NT2/D1 (cell line): ENCODE data around the gene BMPR1A.

Experiments
- DNase-seq: peaks from one replicate; pipeline ENCODE4 v3.0.0-alpha.2; 2011; ENCODE audit warnings: low read depth, low spot score
- H3K27me3 ChIP-seq: 2 replicates; pipeline ENCODE4 v1.6.0; 2011; ENCODE audit warnings: mild to moderate bottlenecking; ENCODE audit not compliant: insufficient read length, insufficient read depth
- H3K36me3 ChIP-seq: 2 replicates; pipeline ENCODE4 v1.6.1; 2011; ENCODE audit warnings: mild to moderate bottlenecking, low read length, mixed read lengths; ENCODE audit not compliant: insufficient read depth, insufficient read length
- H3K4me1 ChIP-seq: 2 replicates; pipeline ENCODE4 v1.5.1; 2011; ENCODE audit not compliant: insufficient read depth, insufficient read length
- H3K4me3 ChIP-seq: 2 replicates; pipeline ENCODE4 v1.5.1; 2011; ENCODE audit warnings: low read depth; ENCODE audit not compliant: insufficient read length
- H3K9ac ChIP-seq: 2 replicates; pipeline ENCODE4 v1.6.0; 2011; ENCODE audit warnings: low read depth; ENCODE audit not compliant: insufficient read length
- H3K9me3 ChIP-seq: 2 replicates; pipeline ENCODE4 v1.5.1; 2011; ENCODE audit warnings: mild to moderate bottlenecking, low read length; ENCODE audit not compliant: insufficient read depth
- SUZ12 ChIP-seq: IDR thresholded peaks from 2 replicates; pipeline ENCODE4 v1.6.1; 2011; ENCODE audit not compliant: insufficient read length, insufficient read depth; ENCODE audit errors: extremely low read depth
- YY1 ChIP-seq: IDR thresholded peaks from 2 replicates; pipeline ENCODE4 v1.6.1; 2011; ENCODE audit not compliant: insufficient read length, insufficient read depth
- ZNF274 ChIP-seq: IDR thresholded peaks from 2 replicates; pipeline ENCODE4 v1.6.1; 2011; ENCODE audit warnings: mild to moderate bottlenecking, low read depth, low read length

The BMPR1A gene

GRCh38 chr10:86836044-86836443 is 79.6 kb downstream of the BMPR1A start:
- no peak overlapping the region for H3K9ac ChIP-seq
- H3K27me3 ChIP-seq, result no peaks in the 10 kb centered on the region
- H3K4me1 ChIP-seq, result peaks cover 2% of the 10 kb centered on the region
- TF ChIP-seq SUZ12 (no peak), ZNF274 (no peak), YY1 (no peak)
- peaks cover 14% of the 10 kb centered on the region for H3K36me3 ChIP-seq
- no peak overlapping the region for H3K4me3 ChIP-seq
- no peak for DNase-seq
- no peaks in the 10 kb centered on the region for H3K9me3 ChIP-seq

- no peak overlapping the region for H3K9ac ChIP-seq
- no peaks in the 10 kb centered on the region for H3K27me3 ChIP-seq
- peaks cover 18% of the 10 kb centered on the region for H3K36me3 ChIP-seq
- no peaks in the 10 kb centered on the region for H3K9me3 ChIP-seq
- H3K4me3 ChIP-seq, result no peak overlapping the region
- TF ChIP-seq SUZ12 (no peak), ZNF274 (no peak)
- DNase-seq, result no peak
- peaks cover 2% of the 10 kb centered on the region for H3K4me1 ChIP-seq
Measured at GRCh38 chr10:86837663-86838062, 81.2 kb downstream of the BMPR1A start.

GRCh38 chr10:86840498-86840897 is 84.1 kb downstream of the BMPR1A start:
- DNase-seq, result no peak
- H3K9ac ChIP-seq, result no peak overlapping the region
- H3K4me3 ChIP-seq, result no peak overlapping the region
- TF ChIP-seq SUZ12, result no peak
- TF ChIP-seq YY1, result no peak
- no peak for TF ChIP-seq ZNF274
- H3K4me1 ChIP-seq, result peaks cover 2% of the 10 kb centered on the region
- peaks cover 39% of the 10 kb centered on the region for H3K36me3 ChIP-seq
- H3K27me3 ChIP-seq, result no peaks in the 10 kb centered on the region
- no peaks in the 10 kb centered on the region for H3K9me3 ChIP-seq

- Histone ChIP-seq H3K9me3 (no peaks in the 10 kb centered on the region), H3K4me1 (no peaks in the 10 kb centered on the region), H3K4me3 (no peak overlapping the region), H3K36me3 (peaks cover 39% of the 10 kb centered on the region), H3K9ac (no peak overlapping the region), H3K27me3 (no peaks in the 10 kb centered on the region)
- DNase-seq, result no peak
- TF ChIP-seq YY1 (no peak), SUZ12 (no peak), ZNF274 (no peak)
Measured at GRCh38 chr10:86846088-86846487, 89.7 kb downstream of the BMPR1A start.

- Histone ChIP-seq H3K36me3 (peaks cover 34% of the 10 kb centered on the region), H3K4me3 (no peak overlapping the region), H3K27me3 (no peaks in the 10 kb centered on the region), H3K4me1 (peaks cover 3% of the 10 kb centered on the region), H3K9ac (no peak overlapping the region), H3K9me3 (no peaks in the 10 kb centered on the region)
- TF ChIP-seq ZNF274 (no peak), YY1 (no peak), SUZ12 (no peak)
- no peak for DNase-seq
Measured at GRCh38 chr10:86848747-86849146, 92.3 kb downstream of the BMPR1A start.

- Histone ChIP-seq H3K36me3 (peaks cover 28% of the 10 kb centered on the region), H3K27me3 (no peaks in the 10 kb centered on the region), H3K9me3 (no peaks in the 10 kb centered on the region), H3K4me3 (no peak overlapping the region), H3K9ac (no peak overlapping the region), H3K4me1 (peaks cover 3% of the 10 kb centered on the region)
- no peak for TF ChIP-seq ZNF274
- TF ChIP-seq SUZ12, result no peak
- no peak for TF ChIP-seq YY1
- DNase-seq, result no peak
Measured at GRCh38 chr10:86849181-86849894, 92.9 kb downstream of the BMPR1A start.

GRCh38 chr10:86850481-86850880 is 94.1 kb downstream of the BMPR1A start:
- Histone ChIP-seq H3K9me3 (no peaks in the 10 kb centered on the region), H3K36me3 (peaks cover 21% of the 10 kb centered on the region), H3K4me3 (no peak overlapping the region), H3K27me3 (no peaks in the 10 kb centered on the region), H3K4me1 (peaks cover 3% of the 10 kb centered on the region), H3K9ac (no peak overlapping the region)
- TF ChIP-seq YY1, result no peak
- TF ChIP-seq SUZ12, result no peak
- TF ChIP-seq ZNF274, result no peak
- no peak for DNase-seq
